Uterus (tissue), 2 donors: ENCODE measurements around the gene PLEKHJ1.

Experiments
- CTCF ChIP-seq, 4 experiments: fragments of 200-600 bp in 2 of 4; fragments of 450-650 bp in 2 of 4; sonication (generic) in 2 of 4; IDR thresholded peaks; one replicate each; pipeline ENCODE4 v1.5.1; 2016 to 2019; ENCODE audit warnings: antibody characterized with exemption in 4 of 4, mild to moderate bottlenecking in 2 of 4, moderate library complexity in 1 of 4
- POLR2A ChIP-seq, 2 donors: fragments of 450-650 bp; IDR thresholded peaks; one replicate each; pipeline ENCODE4 v1.6.1; 2016; ENCODE audit warnings: antibody characterized with exemption in 2 of 2, mild to moderate bottlenecking in 1 of 2, moderate library complexity in 1 of 2

- no peak for TF ChIP-seq CTCF (IDR thresholded peaks at IDR 0.05)
- TF ChIP-seq POLR2A (IDR thresholded peaks at IDR 0.05), result no peak
Measured at GRCh38 chr19:2227415-2228156, 8.5 kb downstream of the PLEKHJ1 start.
